ENCODE results near the gene SRSF4.
"Not testable (repeated sequence)": the region's sequence is repeated elsewhere in the genome, so short reads cannot be mapped to it uniquely, and the experiment has no call there.

The SRSF4 gene

DNA sequence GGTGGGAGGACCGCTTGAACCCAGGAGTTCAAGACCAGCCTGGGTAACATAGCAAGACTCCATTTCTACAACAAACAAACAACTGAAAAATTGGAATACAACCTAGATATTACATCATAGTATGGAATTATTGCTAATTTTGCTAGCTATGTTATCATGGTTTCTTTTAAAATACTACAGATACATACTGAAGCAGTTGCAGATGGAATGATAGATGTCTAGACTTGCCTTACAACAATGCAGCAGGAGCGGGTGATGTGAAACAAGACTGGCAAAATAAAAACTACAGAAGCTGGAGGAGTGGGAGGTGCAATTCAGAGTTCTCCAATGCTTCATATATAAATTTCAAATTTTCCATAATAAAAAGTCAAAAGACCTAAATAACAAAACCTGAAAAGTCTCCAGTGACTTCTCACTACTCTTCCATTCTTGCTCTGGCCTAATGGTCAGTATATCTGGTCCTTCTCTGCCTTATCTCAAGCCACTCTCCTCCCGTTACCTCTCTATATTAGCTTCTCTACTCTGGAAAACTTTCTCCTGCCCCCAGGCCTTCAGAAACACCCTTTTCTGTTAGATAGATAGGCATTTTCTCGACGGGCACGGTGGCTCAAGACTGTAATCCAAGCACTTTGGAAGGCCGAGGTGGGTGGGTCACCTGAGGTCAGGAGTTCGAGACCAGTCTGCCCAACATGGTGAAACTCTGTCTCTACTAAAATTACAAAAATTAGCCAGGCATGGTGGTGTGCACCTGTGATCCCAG, 29.5 kb downstream of the SRSF4 start:
- Histone ChIP-seq H3K36me3 (ENCODE audit: control insufficient read depth, insufficient read depth, low read length) (peaks cover 55% of the 10 kb centered on the region), H3K9ac (ENCODE audit: low read length) (no peak overlapping the region), H3K27ac (ENCODE audit: low read depth, low read length) (no peak overlapping the region), H3K4me3 (ENCODE audit: low read length) (no peak overlapping the region), H3K27me3 (ENCODE audit: control insufficient read depth, insufficient read depth, low read length) (no peaks in the 10 kb centered on the region), H3K4me1 (ENCODE audit: control insufficient read depth, insufficient read depth, low read length) (peaks cover 8% of the 10 kb centered on the region)

DNA sequence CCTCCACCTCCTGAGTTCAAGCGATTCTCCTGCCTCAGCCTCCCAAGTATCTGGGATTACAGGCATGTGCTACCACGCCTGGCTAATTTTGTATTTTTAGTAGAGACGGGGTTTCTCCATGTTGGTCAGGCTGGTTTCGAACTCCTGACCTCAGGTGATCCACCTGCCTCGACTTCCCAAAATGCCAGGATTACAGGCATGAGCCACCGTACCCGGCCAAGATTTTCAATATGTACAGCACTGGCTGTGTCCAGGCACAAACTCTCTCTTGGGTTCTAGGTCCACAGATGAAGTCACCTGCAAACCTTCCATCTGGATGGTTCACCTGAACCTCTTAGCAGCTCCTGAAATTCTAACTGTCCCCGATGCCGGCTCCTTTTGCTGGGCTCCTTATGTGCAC, 31.4 kb downstream of the SRSF4 start:
- peaks cover 49% of the 10 kb centered on the region for H3K36me3 ChIP-seq (ENCODE audit: control insufficient read depth, insufficient read depth, low read length)

GRCh38 chr1:29148656-29149491, 32.8 kb downstream of the SRSF4 start:
- H3K27me3 ChIP-seq (ENCODE audit: control insufficient read depth, insufficient read depth, low read length): no peaks in the 10 kb centered on the region
- peaks cover 41% of the 10 kb centered on the region for H3K36me3 ChIP-seq (ENCODE audit: control insufficient read depth, insufficient read depth, low read length)
- no peak overlapping the region for H3K27ac ChIP-seq (ENCODE audit: low read depth, low read length)
- H3K4me3 ChIP-seq (ENCODE audit: low read length): no peak overlapping the region
- H3K9ac ChIP-seq (ENCODE audit: low read length): no peak overlapping the region
- H3K4me1 ChIP-seq (ENCODE audit: control insufficient read depth, insufficient read depth, low read length): no peaks in the 10 kb centered on the region

More for the DNA sequence above, 31.4 kb downstream of the SRSF4 start:
- not testable (repeated sequence) for H3K9ac ChIP-seq (ENCODE audit: low read length); H3K4me3 ChIP-seq (ENCODE audit: low read length); H3K4me1 ChIP-seq (ENCODE audit: control insufficient read depth, insufficient read depth, low read length); H3K27me3 ChIP-seq (ENCODE audit: control insufficient read depth, insufficient read depth, low read length); H3K27ac ChIP-seq (ENCODE audit: low read depth, low read length)

DNA sequence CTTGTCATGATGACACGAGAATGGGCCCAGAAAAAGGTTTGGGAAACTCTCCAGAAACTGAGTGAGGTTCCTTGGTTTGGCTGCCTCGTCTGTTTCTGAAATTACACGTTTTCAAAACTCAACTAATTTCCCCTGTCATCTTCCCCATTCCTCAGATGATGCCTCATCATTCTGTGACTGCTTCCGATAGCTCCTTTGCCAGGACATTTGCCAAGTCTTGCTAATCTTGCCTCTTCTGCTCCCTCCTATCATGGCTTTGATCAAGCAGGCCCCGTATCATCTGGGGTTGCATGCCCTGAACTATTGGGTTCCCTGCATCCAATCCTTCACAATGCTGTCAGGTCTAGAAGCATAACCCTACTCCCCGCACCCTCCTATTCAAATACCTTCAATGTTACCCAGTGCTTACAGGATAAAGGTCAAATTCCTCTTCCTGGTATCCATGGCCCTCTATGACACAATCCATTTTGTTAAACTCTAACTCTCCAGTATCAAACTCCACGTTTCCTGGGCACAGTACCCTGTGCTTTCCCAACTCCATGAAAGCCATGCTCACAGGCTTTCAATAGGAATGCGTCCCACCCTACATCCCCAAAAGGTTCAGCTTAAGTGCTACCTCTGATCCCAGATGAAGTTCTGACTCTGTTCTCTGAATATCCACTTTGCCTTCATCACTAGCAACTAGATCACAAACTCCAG, 35.8 kb downstream of the SRSF4 start:
- no peak overlapping the region for H3K4me3 ChIP-seq (ENCODE audit: low read length)
- H3K36me3 ChIP-seq (ENCODE audit: control insufficient read depth, insufficient read depth, low read length): peaks cover 23% of the 10 kb centered on the region
- H3K4me1 ChIP-seq (ENCODE audit: control insufficient read depth, insufficient read depth, low read length): no peaks in the 10 kb centered on the region
- H3K27ac ChIP-seq (ENCODE audit: low read depth, low read length): no peak overlapping the region
- no peaks in the 10 kb centered on the region for H3K27me3 ChIP-seq (ENCODE audit: control insufficient read depth, insufficient read depth, low read length)
- H3K9ac ChIP-seq (ENCODE audit: low read length): no peak overlapping the region

- Histone ChIP-seq H3K36me3 (ENCODE audit: control insufficient read depth, insufficient read depth, low read length) (peaks cover 14% of the 10 kb centered on the region), H3K27ac (ENCODE audit: low read depth, low read length) (no peak overlapping the region), H3K4me1 (ENCODE audit: control insufficient read depth, insufficient read depth, low read length) (no peaks in the 10 kb centered on the region), H3K4me3 (ENCODE audit: low read length) (no peak overlapping the region), H3K27me3 (ENCODE audit: control insufficient read depth, insufficient read depth, low read length) (no peaks in the 10 kb centered on the region), H3K9ac (ENCODE audit: low read length) (no peak overlapping the region)
These were observed 37.5 kb downstream of the SRSF4 start for GRCh38 chr1:29144178-29144577.

- peaks cover 3% of the 10 kb centered on the region for H3K36me3 ChIP-seq (ENCODE audit: control insufficient read depth, insufficient read depth, low read length)
- H3K27ac ChIP-seq (ENCODE audit: low read depth, low read length): no peak overlapping the region
- H3K27me3 ChIP-seq (ENCODE audit: control insufficient read depth, insufficient read depth, low read length): no peaks in the 10 kb centered on the region
- no peak overlapping the region for H3K9ac ChIP-seq (ENCODE audit: low read length)
- no peak overlapping the region for H3K4me3 ChIP-seq (ENCODE audit: low read length)
- no peaks in the 10 kb centered on the region for H3K4me1 ChIP-seq (ENCODE audit: control insufficient read depth, insufficient read depth, low read length)
These were observed 39.0 kb downstream of the SRSF4 start for GRCh38 chr1:29142714-29143113.

- H3K9ac ChIP-seq (ENCODE audit: low read length): no peak overlapping the region
- no peaks in the 10 kb centered on the region for H3K27me3 ChIP-seq (ENCODE audit: control insufficient read depth, insufficient read depth, low read length)
- no peak overlapping the region for H3K4me3 ChIP-seq (ENCODE audit: low read length)
- no peaks in the 10 kb centered on the region for H3K36me3 ChIP-seq (ENCODE audit: control insufficient read depth, insufficient read depth, low read length)
- no peaks in the 10 kb centered on the region for H3K4me1 ChIP-seq (ENCODE audit: control insufficient read depth, insufficient read depth, low read length)
- no peak overlapping the region for H3K27ac ChIP-seq (ENCODE audit: low read depth, low read length)
These were observed 45.2 kb downstream of the SRSF4 start for GRCh38 chr1:29136391-29136915.

DNA sequence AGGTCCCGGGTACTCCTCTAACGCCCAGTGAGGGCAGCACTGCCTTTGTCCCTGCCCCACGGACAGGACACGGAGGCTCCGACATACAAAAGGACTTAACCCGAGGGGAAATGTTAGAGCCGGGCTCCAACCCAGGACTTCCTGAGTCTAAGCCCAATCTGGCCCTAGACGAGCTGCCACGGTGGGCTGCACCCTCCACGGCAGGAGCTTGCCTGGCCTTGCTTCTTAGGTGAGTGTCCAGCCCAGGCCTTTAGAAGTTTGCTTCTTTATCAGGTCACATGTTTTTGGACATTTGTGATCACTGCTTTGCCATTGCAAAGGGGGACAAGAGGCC, 47.0 kb downstream of the SRSF4 start:
- H3K9ac ChIP-seq (ENCODE audit: low read length): no peak overlapping the region
- H3K36me3 ChIP-seq (ENCODE audit: control insufficient read depth, insufficient read depth, low read length): no peaks in the 10 kb centered on the region
- no peak overlapping the region for H3K4me3 ChIP-seq (ENCODE audit: low read length)
- H3K4me1 ChIP-seq (ENCODE audit: control insufficient read depth, insufficient read depth, low read length): no peaks in the 10 kb centered on the region
- H3K27ac ChIP-seq (ENCODE audit: low read depth, low read length): no peak overlapping the region
- no peaks in the 10 kb centered on the region for H3K27me3 ChIP-seq (ENCODE audit: control insufficient read depth, insufficient read depth, low read length)

GRCh38 chr1:29133861-29134694, 47.6 kb downstream of the SRSF4 start:
- Histone ChIP-seq H3K27me3 (ENCODE audit: control insufficient read depth, insufficient read depth, low read length) (no peaks in the 10 kb centered on the region), H3K27ac (ENCODE audit: low read depth, low read length) (no peak overlapping the region), H3K4me3 (ENCODE audit: low read length) (no peak overlapping the region), H3K9ac (ENCODE audit: low read length) (no peak overlapping the region), H3K4me1 (ENCODE audit: control insufficient read depth, insufficient read depth, low read length) (no peaks in the 10 kb centered on the region), H3K36me3 (ENCODE audit: control insufficient read depth, insufficient read depth, low read length) (no peaks in the 10 kb centered on the region)

- not testable (repeated sequence) for H3K4me3 ChIP-seq (ENCODE audit: low read length); H3K27me3 ChIP-seq (ENCODE audit: control insufficient read depth, insufficient read depth, low read length); H3K27ac ChIP-seq (ENCODE audit: low read depth, low read length); H3K9ac ChIP-seq (ENCODE audit: low read length); H3K36me3 ChIP-seq (ENCODE audit: control insufficient read depth, insufficient read depth, low read length); H3K4me1 ChIP-seq (ENCODE audit: control insufficient read depth, insufficient read depth, low read length)
These were observed 50.6 kb downstream of the SRSF4 start for GRCh38 chr1:29131056-29131455.

DNA sequence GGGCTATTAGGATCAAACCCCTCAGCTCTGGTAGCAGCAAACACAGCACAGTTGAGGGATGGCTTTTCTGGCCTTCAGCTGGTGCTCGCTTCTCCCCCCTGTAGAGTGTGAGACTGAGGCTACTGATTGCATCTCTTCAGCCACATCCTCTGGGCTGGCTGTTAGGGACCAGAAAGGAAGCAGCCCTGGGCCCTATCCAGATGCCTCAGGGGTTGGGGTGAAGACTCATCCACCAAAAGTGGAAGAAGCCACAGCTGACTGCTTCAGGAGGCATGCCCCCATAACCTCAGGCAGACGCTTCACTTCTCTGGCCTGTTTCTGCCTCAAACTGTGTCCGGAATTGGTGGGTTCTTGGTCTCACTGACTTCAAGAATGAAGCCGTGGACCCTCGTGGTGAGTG, 51.8 kb downstream of the SRSF4 start:
- Histone ChIP-seq H3K27ac (ENCODE audit: low read depth, low read length) (no peak overlapping the region), H3K4me1 (ENCODE audit: control insufficient read depth, insufficient read depth, low read length) (peaks cover 9% of the 10 kb centered on the region), H3K27me3 (ENCODE audit: control insufficient read depth, insufficient read depth, low read length) (peaks cover 5% of the 10 kb centered on the region), H3K4me3 (ENCODE audit: low read length) (no peak overlapping the region), H3K9ac (ENCODE audit: low read length) (no peak overlapping the region), H3K36me3 (ENCODE audit: control insufficient read depth, insufficient read depth, low read length) (no peaks in the 10 kb centered on the region)

DNA sequence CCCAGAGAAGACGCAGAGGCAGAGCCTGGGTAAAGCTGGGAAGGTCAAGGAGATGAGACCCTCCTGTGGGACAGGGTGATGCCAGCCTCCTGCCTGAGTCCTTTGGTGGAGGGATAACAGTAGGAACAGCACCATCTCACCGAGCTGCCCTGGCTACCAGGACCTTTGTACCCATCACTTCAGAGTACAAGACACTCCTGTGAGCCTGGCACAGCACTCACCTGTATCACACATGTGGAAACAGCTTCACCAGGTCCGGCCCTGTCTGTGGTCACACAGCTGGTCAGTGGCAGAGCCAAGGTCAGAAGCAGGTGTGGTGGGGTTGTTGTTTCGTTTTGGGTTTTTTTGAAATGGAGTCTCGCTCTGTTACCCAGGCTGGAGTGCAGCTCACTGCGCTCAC, 53.0 kb downstream of the SRSF4 start:
- H3K36me3 ChIP-seq (ENCODE audit: control insufficient read depth, insufficient read depth, low read length): no peaks in the 10 kb centered on the region
- H3K9ac ChIP-seq (ENCODE audit: low read length): no peak overlapping the region
- H3K27me3 ChIP-seq (ENCODE audit: control insufficient read depth, insufficient read depth, low read length): peaks cover 11% of the 10 kb centered on the region
- H3K4me3 ChIP-seq (ENCODE audit: low read length): no peak overlapping the region
- H3K27ac ChIP-seq (ENCODE audit: low read depth, low read length): no peak overlapping the region
- H3K4me1 ChIP-seq (ENCODE audit: control insufficient read depth, insufficient read depth, low read length): peaks cover 9% of the 10 kb centered on the region
